ENCODE data around the gene RHOBTB1.

RHOBTB1 gene

DNA sequence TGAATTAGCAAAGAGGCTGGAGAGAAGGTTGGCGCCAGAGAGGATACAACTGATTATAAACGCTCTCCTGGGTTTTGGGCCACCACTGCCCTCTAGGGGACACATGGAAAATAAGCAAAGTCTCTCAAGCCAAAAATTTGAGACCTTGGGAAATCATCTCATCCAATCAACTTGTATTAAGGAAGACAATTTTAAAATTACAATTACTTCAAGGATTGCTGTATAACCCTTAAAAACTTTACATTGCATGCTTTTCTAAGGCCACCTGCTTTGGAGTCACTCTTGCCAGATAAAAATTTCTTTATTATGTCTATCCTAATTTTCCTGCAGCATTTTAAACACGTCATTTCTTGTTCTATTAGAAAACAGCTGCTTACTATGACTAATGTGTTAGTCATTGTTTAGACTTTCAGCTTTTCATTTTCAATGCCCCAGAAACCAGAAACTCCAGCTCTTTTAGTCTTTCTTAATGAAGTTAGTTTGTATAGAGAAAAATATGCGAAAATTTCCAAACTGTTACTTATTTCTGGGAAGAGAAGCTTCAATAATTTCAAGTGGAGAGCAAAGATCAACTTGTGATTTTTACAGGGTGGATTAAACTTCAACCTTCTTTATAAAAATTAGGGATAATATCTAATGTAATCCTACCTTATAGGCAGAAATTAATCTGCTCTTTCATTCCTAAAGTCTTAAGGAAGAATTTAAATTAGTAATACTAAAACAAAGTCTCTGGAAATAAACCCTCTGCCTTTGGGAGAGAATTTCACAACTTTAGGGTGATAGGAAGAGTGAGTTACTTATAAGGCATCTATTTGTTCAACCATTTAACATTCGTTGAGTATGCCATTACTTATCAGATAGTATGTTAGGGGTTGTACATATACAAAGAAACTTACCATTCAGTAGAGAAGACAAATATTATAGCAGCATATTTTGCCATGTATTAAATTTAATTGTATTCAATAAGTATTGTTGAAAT, 20.6 kb upstream of the RHOBTB1 start:
- DNase-seq (ENCODE audit: low read depth) = peak; percentile 14

- DNase-seq (ENCODE audit: low read depth) = no peak
Observed at GRCh38 chr10:60963441-60964256, 19.7 kb upstream of the RHOBTB1 start.

- DNase-seq (ENCODE audit: low read depth) = no peak
Observed at GRCh38 chr10:60962946-60963345, 19.0 kb upstream of the RHOBTB1 start.

GRCh38 chr10:60960913-60961312, 16.9 kb upstream of the RHOBTB1 start:
- DNase-seq (ENCODE audit: low read depth) = no peak

- DNase-seq (ENCODE audit: low read depth) = no peak
Observed at GRCh38 chr10:60960031-60960430, 16.0 kb upstream of the RHOBTB1 start.

GRCh38 chr10:60958892-60959601, 15.1 kb upstream of the RHOBTB1 start:
- DNase-seq (ENCODE audit: low read depth) = no peak

GRCh38 chr10:60957667-60958221, 13.8 kb upstream of the RHOBTB1 start:
- DNase-seq (ENCODE audit: low read depth) = no peak

DNA sequence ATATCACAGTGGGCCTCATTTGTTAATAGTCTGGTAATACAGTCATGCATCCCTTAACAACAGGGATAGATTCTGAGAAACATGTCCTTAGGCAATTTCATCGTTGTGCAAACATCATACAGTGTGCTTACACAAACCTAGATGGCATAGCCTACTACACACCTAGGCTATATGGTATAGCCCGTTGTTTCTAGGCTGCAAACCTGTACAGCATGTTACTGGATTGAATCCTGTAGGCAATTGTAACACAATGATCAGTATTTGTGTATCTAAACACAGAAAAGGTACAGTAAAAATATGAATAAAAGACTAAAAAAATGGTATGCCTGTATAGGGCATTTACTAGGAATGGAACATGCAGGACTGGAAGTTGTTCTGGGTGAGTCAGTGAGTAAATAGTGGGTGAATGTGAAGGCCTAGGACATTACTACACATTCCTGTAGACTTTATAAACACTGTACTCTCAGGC, 12.0 kb upstream of the RHOBTB1 start:
- no peak for DNase-seq (ENCODE audit: low read depth)

DNA sequence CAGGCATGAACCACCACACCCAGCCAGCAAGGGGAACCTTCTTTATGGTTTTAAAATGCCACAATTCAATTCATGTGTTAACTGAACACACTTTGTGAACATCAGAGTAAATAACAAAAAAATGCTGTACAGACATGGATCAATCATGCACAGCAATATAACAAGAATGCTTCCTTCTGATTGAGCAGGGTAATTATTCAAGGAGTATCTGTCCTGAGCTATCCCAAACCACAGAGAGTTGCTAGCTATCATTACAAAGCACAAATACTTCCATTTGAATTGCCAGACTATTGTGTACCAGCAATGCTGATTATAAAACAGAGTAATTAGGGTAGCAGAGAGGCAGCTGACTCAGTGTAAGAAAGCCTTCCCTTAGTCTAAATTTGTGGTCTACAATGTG, 11.3 kb upstream of the RHOBTB1 start:
- no peak for DNase-seq (ENCODE audit: low read depth)

DNA sequence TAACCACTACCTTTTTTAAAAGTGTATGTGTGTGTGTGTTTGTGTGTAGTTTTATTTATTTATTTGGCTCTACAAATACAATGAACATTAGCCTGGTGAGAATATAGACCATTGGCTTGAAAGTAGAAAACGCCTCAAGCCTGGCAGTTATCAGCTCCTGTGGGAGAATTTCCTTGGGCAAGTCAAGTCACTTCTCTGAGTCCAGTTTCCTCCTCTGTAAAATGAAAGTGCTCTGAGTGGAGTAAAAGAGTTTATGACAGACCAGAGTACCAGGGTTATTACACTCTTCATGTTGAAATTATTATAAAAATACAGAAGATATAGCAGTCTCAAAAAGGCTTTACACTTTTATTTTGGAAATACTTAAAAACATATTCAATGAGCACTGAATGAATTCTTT, 10.1 kb upstream of the RHOBTB1 start:
- DNase-seq (ENCODE audit: low read depth) = no peak

DNA sequence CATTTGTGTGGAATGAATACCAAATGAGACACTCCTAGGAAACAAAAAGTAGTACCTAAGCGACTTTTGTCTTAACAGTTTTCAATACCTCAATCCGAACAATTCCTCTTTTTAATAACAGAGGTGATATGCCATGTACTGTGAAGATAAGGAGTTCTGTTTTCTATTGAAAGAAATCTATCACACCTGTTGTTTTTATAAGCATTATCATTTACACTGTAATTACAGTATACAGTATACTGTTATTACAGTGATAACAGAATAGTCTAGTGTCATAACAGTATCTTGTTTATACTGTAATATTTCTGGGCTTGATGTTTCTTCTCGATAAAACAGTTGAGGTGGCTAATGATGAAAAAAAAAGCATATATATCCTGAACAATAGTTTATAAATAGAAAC, 9.4 kb upstream of the RHOBTB1 start:
- no peak for DNase-seq (ENCODE audit: low read depth)

GRCh38 chr10:60952846-60953220, 8.8 kb upstream of the RHOBTB1 start:
- DNase-seq (ENCODE audit: low read depth) = no peak

GRCh38 chr10:60952067-60952845, 8.3 kb upstream of the RHOBTB1 start:
- DNase-seq (ENCODE audit: low read depth) = no peak

GRCh38 chr10:60951272-60951724, 7.3 kb upstream of the RHOBTB1 start:
- no peak for DNase-seq (ENCODE audit: low read depth)

DNA sequence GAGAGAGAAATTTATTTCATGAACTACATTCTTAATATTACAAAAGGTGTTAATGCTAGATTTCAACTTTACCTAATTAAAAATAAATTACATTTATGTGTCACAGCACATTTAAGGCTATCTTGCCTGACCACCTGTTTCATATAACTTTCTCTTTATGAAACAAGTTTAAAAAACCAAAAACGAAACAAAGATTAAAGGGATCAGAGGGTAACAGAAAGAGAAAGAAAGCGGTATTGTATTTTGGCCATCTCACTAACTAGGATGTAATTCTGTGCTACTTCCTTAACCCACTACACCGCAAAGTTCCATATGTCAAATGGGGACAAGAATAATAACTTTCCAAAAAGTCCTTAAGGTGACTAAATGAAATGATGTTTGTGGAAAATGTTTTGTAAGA, 6.3 kb upstream of the RHOBTB1 start:
- no peak for DNase-seq (ENCODE audit: low read depth)

GRCh38 chr10:60948851-60949250, 4.9 kb upstream of the RHOBTB1 start:
- DNase-seq (ENCODE audit: low read depth) = no peak

DNA sequence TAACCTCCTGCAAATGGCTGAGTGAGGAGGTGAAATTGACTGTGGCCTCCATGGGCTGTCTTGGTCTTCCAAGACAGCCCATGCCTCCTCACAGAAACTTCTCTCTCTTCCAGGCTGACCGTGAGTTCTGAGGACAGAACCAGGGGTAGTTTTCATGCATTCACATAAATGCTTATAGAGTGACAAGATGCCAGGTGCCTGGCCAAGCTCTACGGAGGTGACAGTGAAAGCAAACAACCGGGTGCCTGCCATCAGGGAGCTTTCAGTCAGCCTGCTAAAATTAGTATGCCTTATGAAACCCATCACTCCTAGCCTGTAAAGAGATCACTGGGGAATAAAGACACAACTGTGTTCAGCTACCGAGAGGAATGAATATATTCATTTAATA, 919 bp upstream of the RHOBTB1 start:
- no peak for DNase-seq (ENCODE audit: low read depth)

DNA sequence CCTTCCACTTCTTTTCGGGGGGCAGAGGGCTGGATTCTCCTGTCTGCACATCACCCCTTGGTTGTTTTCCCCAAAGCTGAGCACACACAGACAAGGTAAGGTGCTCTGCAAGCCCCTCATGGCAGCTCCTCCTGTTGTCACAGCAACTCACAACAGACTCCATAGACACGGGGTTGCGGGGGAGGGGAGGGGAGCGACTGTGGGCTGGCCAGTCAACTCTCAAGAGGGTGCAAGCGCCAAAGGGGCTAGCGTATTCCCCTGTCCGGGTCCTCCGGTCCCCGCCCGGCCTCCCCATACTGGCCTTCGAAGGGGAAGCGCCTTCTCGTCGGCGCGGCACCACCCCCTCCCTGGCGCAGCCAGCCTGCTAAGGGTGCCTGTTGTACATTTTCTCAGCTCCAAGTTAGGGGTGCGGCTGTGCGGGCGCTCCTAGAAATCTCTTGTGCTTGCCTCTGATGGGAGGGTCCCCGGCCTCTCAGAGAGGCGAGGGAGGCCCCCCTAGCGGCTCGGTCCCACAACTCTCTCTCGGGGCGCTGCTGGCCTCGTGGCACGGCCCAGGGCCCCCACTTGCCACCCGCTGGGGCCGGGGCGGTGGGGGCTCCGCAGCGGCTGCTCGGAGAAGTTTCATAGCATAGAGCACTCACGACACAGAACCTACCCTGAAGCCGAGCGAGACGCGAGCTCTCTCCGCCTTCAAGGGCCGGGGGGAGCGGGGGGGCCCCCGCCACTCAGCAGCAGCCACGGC, 498 bp downstream of the RHOBTB1 start:
- DNase-seq (ENCODE audit: low read depth) = no peak

GRCh38 chr10:60942788-60943315, 1.1 kb downstream of the RHOBTB1 start:
- no peak for DNase-seq (ENCODE audit: low read depth)

DNA sequence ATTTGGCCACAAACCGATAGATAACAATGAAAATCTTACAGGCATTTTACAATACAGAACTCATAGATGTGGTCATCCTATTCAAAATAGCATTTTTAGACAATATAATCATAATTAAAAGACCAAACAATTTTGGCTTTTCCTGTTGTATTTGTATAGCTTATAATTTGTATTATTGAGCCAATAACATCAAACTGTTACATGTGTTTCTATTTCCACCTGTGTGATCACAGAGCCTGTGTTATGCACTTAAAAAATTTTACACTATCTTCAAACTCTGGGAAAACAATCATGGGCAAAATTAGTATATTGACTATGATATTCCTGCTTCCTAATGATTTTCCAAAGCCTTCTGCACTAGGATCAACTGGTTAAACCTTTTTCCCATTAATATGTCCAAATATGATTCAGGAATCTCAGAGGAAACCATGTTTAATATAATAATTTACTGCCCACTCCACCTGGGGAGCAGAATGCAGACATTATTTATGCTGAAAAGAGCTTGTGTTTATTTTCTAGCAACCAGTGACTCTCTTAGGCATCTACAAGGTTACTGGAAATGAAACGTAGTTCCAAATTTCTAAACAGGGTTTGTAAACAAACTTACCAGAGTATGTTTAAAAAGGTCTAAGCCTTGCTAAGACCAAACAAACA, 1.7 kb downstream of the RHOBTB1 start:
- no peak for DNase-seq (ENCODE audit: low read depth)
